Vagina (tissue), 2 donors: ENCODE data around the gene BBOX1.

Source experiments
- CTCF ChIP-seq, 3 experiments: fragments of 450-650 bp in 2 of 3; fragments of 200-600 bp in 1 of 3; sonication (generic) in 1 of 3; IDR thresholded peaks; one replicate each; pipeline ENCODE4 v1.5.1; 2017 to 2019; ENCODE audit warnings: antibody characterized with exemption in 3 of 3, mild to moderate bottlenecking in 2 of 3, moderate library complexity in 2 of 3
- POLR2AphosphoS5 ChIP-seq, 2 donors: sonication (generic); formaldehyde crosslinking; IDR thresholded peaks; one replicate each; pipeline ENCODE4 v1.9.0; 2017; ENCODE audit warnings: antibody characterized with exemption in 2 of 2, mild to moderate bottlenecking in 2 of 2, low read depth in 1 of 2; ENCODE audit not compliant: insufficient read depth in 1 of 2

DNA sequence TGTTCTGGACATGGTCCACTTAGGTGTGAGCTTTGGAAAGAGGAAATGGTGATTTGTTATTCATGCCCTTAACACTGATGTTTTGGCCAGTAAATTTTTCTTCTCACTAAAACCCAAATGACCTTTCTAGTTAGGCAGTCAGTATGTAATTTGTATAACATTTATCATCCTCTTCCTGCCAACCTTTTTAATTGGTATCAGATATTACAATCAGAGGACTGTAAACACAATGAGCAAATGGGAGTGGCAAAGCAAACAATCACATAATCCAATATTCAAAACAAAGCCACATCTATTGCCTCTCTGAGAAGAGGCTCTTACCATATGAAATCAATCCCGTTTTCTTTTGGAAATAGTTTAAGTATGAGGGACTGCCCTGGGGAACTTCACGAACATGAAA is 49.1 kb downstream of the BBOX1 start:
- TF ChIP-seq CTCF (IDR thresholded peaks at IDR 0.05) = no peak
- no peak for TF ChIP-seq POLR2AphosphoS5 (IDR thresholded peaks at IDR 0.05; ENCODE audit: insufficient read depth in 1 of 2, low read depth in 1 of 2)
